GM18505 (cell line): ENCODE data around the gene TTC27.
A peak's percentile ranks its signal among the peaks of the same experiment; 100 is the strongest.

Experiments used
- ATAC-seq: cut with Tn5 transposase; IDR thresholded peaks from one replicate; pipeline ENCODE4 v1.9.1; 2021; ENCODE audit not compliant: unreplicated experiment
- POLR2A ChIP-seq: IDR thresholded peaks from 4 replicates; pipeline ENCODE4 v1.6.1; 2011; ENCODE audit warnings: borderline replicate concordance; ENCODE audit not compliant: insufficient read depth, insufficient read length; ENCODE audit errors: extremely low read depth

TTC27 gene

DNA sequence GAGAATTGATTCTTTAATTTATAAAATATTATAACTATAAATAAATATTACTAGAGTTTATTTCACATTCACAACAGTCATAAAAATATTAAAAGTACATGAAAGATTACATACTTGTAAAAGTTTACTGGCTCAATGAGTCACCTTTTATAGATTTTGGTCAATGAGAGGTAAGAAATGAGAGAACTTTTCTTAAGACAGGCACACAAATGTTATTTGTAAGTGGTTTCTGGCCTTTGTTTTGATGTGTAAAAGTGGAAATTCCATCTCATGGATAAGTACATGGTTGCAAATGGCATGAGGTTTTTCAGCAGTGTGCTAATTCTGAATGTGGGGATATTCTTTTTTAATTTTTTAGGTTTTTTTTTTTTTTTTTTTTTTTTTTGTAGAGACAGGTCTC lies 63.8 kb downstream of the TTC27 start:
- TF ChIP-seq POLR2A, result no peak
- no peak for ATAC-seq

DNA sequence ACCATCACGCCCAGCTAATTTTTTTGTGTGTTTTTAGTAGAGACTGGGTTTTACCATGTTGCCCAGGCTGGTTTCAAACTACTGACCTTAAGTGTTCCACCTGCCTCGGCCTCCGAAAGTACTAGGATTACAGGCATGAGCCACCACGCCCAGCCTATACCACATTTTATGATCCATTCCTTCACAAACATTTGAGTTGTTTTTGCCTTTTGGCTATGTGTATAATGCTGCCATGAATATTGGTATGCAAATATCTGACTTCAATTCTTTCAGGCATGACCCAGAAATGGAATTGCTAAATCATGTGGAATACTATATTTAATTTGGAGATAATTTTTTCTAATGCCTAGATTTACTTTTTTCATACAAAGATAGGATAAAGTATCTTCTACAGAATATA lies 68.6 kb downstream of the TTC27 start:
- no peak for ATAC-seq
- no peak for TF ChIP-seq POLR2A

DNA sequence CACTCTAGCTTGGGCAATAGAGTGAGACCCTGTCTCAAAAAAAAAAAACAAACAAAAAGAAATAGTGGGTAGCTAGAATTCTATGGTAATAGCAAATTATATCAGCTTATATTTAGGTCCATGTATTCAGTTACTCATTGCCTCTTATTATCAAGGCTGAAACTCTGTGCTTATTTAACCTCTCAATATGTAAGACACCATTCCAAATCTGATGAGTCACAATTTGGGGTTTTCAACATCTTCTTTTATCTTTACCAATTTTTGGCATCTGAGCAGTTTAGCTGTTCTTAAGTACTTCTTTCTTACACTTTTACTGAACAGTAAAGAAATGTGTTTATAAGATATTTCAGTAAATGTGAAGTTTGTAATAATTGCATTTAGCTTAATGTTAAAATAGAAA lies 69.3 kb downstream of the TTC27 start:
- ATAC-seq, result no peak
- no peak for TF ChIP-seq POLR2A

DNA sequence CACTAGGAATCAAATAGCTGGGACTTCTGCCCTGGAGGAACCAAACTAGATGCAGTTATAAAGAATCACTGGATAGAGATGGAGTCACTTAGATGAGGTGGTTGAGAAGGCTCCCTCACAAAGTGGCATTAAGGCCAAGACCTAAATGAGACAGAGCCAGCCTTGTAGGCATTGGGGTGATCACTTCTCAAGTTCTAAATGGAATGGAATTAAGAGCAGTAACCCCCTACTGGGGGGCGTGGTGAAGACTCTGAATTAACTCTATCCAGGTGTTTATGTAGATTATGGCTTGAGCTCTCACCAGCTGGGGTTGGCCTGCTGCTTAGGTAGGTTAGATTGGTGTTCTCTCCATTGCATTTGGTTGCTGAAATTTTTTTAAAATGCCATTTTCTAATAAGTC lies 71.3 kb downstream of the TTC27 start:
- no peak for TF ChIP-seq POLR2A
- no peak for ATAC-seq

DNA sequence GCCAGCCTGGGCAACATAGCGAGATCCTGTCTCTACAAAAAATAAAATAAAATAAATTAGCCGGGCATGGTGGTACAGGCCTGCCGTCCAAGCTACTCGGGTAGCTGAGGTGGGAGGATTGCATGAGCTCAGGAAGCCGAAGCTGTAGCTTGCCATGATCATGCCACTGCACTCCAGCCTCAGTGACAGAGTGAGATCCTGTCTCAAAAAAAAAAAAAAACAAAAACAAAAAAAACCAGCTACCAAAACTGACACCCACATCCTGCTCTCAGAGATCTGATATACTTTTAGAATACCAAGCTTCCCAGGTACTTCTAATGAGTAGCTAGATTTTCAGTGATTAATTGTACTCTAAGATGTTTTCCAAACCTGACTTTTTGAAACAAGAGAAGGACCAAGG lies 74.0 kb downstream of the TTC27 start:
- TF ChIP-seq POLR2A, result no peak
- ATAC-seq, result no peak

DNA sequence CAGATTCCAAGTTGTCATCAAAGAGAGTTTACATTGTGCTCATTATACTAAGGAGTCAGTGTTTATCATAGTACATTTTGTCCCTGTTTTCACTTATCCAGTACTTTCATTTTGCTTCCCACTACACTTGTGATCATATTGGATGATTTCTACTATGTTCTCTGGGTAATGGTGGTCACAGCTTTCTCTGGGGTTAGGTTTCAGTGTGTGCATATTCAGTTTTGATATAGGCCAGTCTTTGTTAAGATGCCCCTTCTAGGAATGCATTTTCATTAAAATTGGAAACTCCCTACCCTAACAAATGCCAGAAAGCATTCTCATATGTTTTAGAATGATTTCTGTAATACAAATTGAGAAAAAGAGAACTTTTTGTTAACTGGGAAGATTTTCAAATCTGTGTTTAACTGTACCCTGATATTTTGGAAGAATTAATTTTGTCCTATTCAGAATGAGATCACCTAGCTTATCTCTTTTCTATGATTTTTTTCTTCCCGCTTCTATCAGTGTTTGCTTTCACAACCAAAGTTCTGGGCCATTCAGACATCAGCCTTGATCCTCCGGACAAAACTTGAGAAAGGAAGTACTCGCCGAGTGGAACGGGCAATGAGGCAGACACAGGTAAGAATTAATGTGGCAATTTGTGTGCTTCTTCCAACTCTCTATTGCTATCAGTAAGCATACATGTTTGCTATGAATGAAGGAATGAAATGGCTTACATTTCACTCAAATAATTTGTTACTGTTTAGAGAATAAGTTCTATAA lies 74.6 kb downstream of the TTC27 start:
- TF ChIP-seq POLR2A, result no peak
- ATAC-seq, result no peak

DNA sequence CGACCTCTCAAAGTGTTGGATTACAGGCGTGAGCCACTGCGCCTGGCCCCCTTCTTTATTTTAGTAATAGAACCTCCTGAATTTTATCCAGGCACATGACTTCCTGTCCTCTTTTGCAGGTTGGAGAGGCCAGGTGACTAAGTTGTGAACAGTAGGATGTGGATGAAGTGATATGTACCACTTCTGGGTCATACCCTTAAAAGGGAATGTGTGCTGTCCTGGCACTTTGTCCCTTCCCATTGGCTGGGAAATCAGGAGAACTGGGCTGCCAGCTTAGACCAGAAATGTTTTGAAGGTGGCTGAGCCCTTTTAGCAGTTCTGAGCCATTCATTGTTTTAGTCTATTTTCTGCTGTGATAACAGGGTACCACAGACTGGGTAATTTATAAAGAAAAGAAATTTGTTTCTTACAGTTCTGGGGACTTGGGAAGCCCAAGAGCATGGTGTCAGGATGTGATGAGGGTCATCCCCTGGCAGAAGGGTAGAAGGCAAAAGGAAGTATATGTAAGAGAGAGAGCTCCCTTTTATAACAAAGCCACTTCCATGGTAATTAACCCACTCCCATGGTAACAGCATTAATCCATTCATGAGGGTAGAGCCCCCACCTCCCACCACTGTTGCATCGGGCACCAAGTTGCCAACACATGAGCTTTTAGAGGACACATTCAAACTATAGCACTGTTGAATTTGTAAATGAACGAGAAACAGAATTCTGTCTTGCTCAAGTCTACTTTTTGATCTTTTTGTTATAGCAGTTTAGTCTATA lies 79.1 kb downstream of the TTC27 start:
- no peak for ATAC-seq
- no peak for TF ChIP-seq POLR2A

DNA sequence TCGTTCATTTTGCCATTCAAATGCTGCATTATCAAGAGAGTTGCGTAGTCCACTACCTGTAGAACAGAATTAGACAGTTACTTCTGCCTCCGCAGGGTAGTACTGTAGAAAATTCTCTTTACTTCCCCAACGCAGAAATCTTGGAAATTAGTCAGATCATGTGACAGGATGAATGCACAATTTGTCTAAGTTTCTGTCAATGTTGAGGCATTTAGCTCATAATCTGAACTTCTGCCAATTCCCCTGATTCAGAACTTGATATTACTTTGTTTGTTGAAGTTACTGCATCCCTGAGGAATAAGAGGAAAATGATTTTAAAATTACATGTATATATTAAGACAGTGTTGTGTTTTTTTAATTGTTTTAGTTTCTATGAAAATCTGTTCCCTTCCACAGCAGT lies 83.4 kb downstream of the TTC27 start:
- ATAC-seq, result no peak
- no peak for TF ChIP-seq POLR2A

DNA sequence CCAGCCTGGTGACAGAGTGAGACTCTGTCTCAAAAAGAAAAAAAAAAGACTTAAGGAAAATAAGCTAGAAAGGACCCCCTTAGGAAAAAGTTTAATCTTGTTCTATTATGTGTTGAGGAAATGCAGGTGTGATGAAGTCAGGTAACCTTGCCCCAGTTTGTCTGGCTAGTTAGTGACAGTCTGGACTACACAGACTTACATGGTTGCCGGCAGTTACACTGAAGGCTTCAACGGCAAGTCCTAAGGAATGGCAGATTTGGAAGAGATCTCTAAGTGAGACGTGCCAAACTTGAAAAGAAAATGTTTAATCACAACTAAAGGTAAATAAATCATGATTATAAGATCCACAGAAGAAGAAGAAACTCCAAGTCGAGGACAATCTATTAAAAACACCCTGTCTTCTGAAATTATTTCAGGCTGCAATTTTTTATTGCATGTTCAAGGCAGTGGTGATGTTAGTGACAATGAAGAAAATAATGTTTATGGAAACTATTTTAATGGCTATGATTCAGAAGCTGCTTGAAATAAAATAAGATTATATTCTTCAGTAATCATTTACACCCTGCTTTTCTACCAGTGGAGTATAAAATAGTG lies 84.2 kb downstream of the TTC27 start:
- no peak for ATAC-seq
- TF ChIP-seq POLR2A, result no peak

DNA sequence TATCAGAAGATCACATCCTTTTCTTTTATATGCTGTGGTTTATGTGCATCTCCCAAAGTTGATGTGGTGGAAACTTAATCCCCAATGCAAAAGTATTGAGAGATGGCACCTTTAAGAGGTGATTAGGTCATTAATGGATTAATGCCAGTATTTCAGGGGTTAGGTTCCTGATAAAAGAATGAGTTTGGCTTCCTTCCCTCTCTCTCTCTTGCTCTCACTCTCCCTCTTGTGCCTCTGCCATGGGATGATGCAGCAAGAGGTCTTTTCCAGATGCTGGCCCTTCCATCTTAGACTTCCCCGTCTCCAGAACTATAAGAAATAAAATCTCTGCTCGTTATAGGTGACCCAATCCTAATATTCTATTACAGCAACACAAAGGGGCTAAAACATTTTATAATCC lies 85.0 kb downstream of the TTC27 start:
- no peak for TF ChIP-seq POLR2A
- ATAC-seq, result no peak

DNA sequence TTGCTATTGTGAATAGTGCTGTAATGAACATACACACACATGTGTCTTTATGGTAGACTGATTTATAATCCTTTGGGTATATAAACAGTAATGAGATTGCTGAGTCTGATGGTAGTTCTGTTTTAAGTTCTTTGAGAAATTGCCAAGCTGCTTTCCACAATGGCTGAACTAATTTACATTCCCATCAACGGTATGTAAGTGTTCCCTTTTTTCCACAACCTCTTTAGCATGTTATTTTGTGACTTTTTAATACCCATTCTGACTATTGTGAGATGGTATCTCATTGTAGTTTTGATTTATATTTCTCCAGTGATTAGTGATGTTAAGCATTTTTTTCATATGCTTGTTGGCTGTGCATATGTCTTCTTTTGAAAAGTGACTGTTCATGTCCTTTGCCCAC lies 86.7 kb downstream of the TTC27 start:
- ATAC-seq, result no peak
- TF ChIP-seq POLR2A, result no peak

DNA sequence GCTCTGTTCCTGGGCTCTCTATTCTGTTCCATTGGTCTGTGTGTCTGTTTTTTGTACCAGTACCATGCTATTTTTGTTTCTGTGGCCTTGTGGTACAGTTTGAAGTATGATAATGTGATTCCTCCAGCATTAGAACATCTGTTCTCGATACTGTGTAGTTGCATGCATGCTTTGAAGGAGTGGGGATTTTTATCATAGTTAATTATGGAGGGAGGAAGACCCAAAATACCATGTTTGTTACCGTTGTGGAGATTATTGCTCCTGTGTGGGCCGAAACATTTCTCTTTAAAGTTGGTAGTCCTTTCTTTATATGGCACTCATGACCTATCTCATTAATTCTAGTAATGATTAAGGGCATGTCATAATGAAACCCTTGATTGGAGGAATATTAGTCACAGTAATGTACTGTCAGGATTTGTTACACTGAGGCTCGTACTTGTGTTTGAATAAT lies 87.6 kb downstream of the TTC27 start:
- no peak for TF ChIP-seq POLR2A
- peak; percentile 88 for ATAC-seq

DNA sequence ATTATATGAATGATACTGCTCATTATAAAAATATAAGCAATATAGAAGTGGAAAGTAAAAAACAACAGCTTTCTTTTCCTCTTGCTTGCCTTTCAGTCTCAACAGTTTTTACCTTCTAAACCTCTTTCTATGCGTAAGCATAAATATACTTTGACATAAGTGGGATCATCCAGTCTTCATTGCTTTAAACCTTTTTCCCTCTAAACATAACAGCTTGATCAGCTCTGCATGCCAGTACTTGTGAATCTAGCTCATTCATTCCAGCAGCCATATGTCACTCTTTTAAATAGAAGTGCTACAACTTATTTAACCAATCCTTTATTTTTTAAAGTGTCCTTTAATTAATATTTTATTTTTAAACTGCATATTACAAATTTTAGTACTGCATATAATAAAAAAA lies 88.1 kb downstream of the TTC27 start:
- no peak for TF ChIP-seq POLR2A
- ATAC-seq, result no peak

DNA sequence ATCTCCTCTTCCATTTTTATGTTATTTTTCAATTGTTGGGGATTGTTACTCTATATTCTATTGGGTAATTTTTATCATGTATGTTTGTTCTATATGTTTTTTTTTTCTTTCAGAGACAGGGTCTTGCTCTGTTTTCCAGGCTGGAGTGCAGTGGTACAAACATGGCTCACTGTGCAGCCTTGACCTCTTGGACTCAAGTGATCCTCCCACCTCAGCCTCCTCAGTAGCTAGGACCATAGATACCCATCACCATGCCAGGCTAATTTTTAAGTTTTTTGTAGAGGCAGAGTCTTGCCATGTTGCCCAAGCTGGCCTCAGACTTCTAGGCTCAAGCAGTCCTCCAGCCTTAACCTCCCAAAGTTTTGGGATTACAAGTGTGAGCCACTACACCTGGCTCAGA lies 88.7 kb downstream of the TTC27 start:
- TF ChIP-seq POLR2A, result no peak
- no peak for ATAC-seq
